OCI-LY1 (cell line): ENCODE data around the gene MCAT.

Experiments
- EZH2 ChIP-seq: fragments of 200-600 bp; sonication (generic), shearing (Covaris generic); IDR thresholded peaks from 2 replicates; pipeline ENCODE4 v1.8.0; 2017; ENCODE audit warnings: borderline replicate concordance, mixed run types, mild to moderate bottlenecking, antibody characterized with exemption, low read length, moderate library complexity, mixed read lengths
- TF ChIP-seq, protein P1 (sequence below): fragments of 200-600 bp; sonication (generic), shearing (Covaris generic); IDR thresholded peaks from 2 replicates; pipeline ENCODE4 v1.5.1; 2017; ENCODE audit warnings: mild to moderate bottlenecking, antibody characterized with exemption, low read length, moderate library complexity, mixed read lengths

DNA sequence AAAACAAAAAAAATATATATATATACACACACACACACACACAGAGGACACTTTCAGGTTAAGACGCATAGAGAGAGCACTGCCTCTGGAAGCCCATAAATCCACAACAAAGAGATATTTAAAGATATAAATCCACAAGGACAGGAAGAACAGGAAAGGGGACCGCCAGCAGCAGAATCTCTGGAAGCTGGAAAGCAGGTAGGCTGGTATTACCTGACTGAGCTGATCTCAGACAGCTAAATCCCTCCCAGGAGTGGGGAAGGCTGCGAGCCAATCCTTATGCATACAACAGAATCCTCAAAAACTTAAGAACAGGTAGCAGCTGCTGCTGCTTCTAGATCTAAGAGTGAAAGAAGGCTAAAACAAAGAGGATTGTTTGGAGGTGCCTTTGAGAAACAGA is 1.8 kb upstream of the MCAT start:
- TF ChIP-seq, protein P1, sequence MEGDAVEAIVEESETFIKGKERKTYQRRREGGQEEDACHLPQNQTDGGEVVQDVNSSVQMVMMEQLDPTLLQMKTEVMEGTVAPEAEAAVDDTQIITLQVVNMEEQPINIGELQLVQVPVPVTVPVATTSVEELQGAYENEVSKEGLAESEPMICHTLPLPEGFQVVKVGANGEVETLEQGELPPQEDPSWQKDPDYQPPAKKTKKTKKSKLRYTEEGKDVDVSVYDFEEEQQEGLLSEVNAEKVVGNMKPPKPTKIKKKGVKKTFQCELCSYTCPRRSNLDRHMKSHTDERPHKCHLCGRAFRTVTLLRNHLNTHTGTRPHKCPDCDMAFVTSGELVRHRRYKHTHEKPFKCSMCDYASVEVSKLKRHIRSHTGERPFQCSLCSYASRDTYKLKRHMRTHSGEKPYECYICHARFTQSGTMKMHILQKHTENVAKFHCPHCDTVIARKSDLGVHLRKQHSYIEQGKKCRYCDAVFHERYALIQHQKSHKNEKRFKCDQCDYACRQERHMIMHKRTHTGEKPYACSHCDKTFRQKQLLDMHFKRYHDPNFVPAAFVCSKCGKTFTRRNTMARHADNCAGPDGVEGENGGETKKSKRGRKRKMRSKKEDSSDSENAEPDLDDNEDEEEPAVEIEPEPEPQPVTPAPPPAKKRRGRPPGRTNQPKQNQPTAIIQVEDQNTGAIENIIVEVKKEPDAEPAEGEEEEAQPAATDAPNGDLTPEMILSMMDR = no peak
- TF ChIP-seq EZH2 = no peak
